ENCODE data around the gene ARFGAP3. TPM values are rescaled to one million over a fixed set of nuclear protein-coding genes. Genes with fewer than 3 reads are reported as not detected.

ARFGAP3 gene
- total RNA-seq, 1 experiment from 2014 or later = 15.0 TPM

DNA sequence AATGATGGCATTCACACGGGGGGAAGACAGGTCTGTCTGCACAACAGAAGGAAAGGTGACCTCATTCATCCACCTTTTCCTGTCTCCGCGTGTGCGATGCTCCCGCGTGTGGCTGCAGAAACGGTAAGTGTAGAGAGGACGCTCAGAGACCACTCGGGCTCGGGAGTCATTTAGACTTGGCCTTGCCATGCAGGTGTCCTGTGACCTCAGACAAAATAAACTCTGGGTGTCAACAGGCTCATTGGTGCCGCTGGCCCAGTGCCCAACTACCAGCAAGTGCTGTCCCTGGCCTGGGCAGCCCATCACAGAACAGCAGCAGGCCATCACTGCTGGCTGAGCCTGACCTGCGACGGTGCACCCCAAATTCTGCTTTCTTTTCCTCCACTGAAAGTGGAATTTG is 48.1 kb upstream of the ARFGAP3 start:
- Histone ChIP-seq H2AK5ac (ENCODE audit: insufficient read length, low read length) (no peak overlapping the region), H2AFZ (ENCODE audit: low read length) (no peak overlapping the region), H2BK20ac (ENCODE audit: low read depth, low read length, poor library complexity, severe bottlenecking) (no peak overlapping the region), H3K27ac (ENCODE audit: insufficient read length, low read depth, low read length) (no peak overlapping the region), H3K27me3 (ENCODE audit: insufficient read depth, low read length) (no peaks in the 10 kb centered on the region), H3K4me1 (ENCODE audit: insufficient read depth, low read length) (no peaks in the 10 kb centered on the region), H3K79me2 (ENCODE audit: insufficient read depth, low read length) (peaks cover 2% of the 10 kb centered on the region; the same call in 1 of the 2 replicates), H2BK15ac (ENCODE audit: low read depth, low read length) (no peak overlapping the region), H4K91ac (ENCODE audit: insufficient read length, low read depth, low read length) (no peak overlapping the region), H2BK120ac (ENCODE audit: low read depth, low read length, poor library complexity, severe bottlenecking) (no peak overlapping the region), H3K56ac (ENCODE audit: insufficient read length, low read depth, low read length) (no peak overlapping the region), H3K9me3 (ENCODE audit: control insufficient read depth, low read depth, low read length) (no peaks in the 10 kb centered on the region), H3K18ac (ENCODE audit: insufficient read length, low read depth, low read length) (no peak overlapping the region), H2BK5ac (ENCODE audit: insufficient read length, low read length) (no peak overlapping the region), H3K23ac (ENCODE audit: insufficient read length, low read depth, low read length) (no peak overlapping the region), H4K8ac (replicated peaks; ENCODE audit: insufficient read length, low read depth, low read length) (no peak overlapping the region), H3K23me2 (ENCODE audit: insufficient read length, low read depth, low read length, poor library complexity, severe bottlenecking) (no peaks in the 10 kb centered on the region), H2BK12ac (ENCODE audit: insufficient read length, low read depth, low read length) (no peak overlapping the region), H3K4me2 (ENCODE audit: insufficient read depth, insufficient read length, low read length) (no peak overlapping the region), H3T11ph (ENCODE audit: low read length) (no peak overlapping the region), H3K9ac (ENCODE audit: extremely low read depth, insufficient read length, low read length) (no peak overlapping the region), H3K14ac (ENCODE audit: insufficient read depth, low read length) (no peak overlapping the region; the same call in 1 of the 2 replicates), H3K4ac (ENCODE audit: low read depth, low read length) (no peak overlapping the region), H4K20me1 (ENCODE audit: control insufficient read depth, insufficient read depth, insufficient read length) (no peaks in the 10 kb centered on the region), H3K79me1 (ENCODE audit: insufficient read depth, low read depth, low read length, poor library complexity, severe bottlenecking) (no peaks in the 10 kb centered on the region), H4K5ac (ENCODE audit: insufficient read length, low read depth, low read length) (no peak overlapping the region)
- H3K27me3 Mint-ChIP-seq (ENCODE audit: low read depth) = no peaks in the 10 kb centered on the region
- WGBS (ENCODE audit: extremely low coverage, insufficient read length, low lambda C conversion rate) = no CpG with 5 or more reads among the region's 13 CpGs
- no peak for DNase-seq
- TF ChIP-seq, protein P1, sequence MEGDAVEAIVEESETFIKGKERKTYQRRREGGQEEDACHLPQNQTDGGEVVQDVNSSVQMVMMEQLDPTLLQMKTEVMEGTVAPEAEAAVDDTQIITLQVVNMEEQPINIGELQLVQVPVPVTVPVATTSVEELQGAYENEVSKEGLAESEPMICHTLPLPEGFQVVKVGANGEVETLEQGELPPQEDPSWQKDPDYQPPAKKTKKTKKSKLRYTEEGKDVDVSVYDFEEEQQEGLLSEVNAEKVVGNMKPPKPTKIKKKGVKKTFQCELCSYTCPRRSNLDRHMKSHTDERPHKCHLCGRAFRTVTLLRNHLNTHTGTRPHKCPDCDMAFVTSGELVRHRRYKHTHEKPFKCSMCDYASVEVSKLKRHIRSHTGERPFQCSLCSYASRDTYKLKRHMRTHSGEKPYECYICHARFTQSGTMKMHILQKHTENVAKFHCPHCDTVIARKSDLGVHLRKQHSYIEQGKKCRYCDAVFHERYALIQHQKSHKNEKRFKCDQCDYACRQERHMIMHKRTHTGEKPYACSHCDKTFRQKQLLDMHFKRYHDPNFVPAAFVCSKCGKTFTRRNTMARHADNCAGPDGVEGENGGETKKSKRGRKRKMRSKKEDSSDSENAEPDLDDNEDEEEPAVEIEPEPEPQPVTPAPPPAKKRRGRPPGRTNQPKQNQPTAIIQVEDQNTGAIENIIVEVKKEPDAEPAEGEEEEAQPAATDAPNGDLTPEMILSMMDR (conservative IDR thresholded peaks at IDR 0.05) = no peak
- H3K27ac Mint-ChIP-seq = peak overlapping the region in 1 of 3 experiments; percentile 21; a peak in 1 of 7 replicates
- peaks cover 3 to 29% (median 6%) of the 10 kb centered on the region in 3 experiments; a peak in 5 of 7 replicates for H3K36me3 Mint-ChIP-seq (ENCODE audit: insufficient read depth in 1 of 3, low read depth in 3 of 3)
- H3K4me3 Mint-ChIP-seq = no peak overlapping the region
- H3K9me3 Mint-ChIP-seq = no peaks in the 10 kb centered on the region
- H3K4me1 Mint-ChIP-seq = peaks cover 19 to 36% of the 10 kb centered on the region in 2 experiments

Measured in H9 (cell line).